Measurements from ENCODE around the gene NFAM1. TPM values are rescaled to one million over a fixed set of nuclear protein-coding genes. Genes with fewer than 3 reads are reported as not detected.

NFAM1 gene
- total RNA-seq, 1 donor from 2014 or later: not detected

DNA sequence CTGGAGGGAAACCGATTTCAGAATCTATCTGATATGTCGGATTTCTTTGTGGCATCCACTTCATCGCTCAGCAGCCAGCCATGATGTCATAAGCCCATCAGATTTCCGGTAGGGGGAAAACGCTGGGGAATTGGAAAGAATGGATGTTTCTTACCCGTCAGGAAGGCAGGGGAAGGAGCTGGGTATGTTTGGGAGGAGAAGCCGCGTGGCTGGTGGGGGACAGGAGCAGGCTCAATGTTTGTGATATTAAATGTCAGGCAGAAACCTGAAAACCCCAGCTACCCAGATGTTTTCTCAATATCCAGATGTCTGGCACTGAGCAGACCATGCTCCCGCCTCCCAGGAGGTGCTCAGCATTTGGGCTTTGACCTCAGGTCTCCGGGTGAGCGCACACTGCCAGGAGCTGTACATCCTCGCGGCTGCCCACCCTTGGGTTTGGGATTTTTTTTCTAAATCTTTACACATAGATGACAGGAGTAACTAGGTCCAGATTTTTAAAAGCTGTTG, 67.5 kb downstream of the NFAM1 start:
- H3K4me3 Mint-ChIP-seq (ENCODE audit: unreplicated experiment): peak overlapping the region; percentile 48
- TF ChIP-seq, protein P1, sequence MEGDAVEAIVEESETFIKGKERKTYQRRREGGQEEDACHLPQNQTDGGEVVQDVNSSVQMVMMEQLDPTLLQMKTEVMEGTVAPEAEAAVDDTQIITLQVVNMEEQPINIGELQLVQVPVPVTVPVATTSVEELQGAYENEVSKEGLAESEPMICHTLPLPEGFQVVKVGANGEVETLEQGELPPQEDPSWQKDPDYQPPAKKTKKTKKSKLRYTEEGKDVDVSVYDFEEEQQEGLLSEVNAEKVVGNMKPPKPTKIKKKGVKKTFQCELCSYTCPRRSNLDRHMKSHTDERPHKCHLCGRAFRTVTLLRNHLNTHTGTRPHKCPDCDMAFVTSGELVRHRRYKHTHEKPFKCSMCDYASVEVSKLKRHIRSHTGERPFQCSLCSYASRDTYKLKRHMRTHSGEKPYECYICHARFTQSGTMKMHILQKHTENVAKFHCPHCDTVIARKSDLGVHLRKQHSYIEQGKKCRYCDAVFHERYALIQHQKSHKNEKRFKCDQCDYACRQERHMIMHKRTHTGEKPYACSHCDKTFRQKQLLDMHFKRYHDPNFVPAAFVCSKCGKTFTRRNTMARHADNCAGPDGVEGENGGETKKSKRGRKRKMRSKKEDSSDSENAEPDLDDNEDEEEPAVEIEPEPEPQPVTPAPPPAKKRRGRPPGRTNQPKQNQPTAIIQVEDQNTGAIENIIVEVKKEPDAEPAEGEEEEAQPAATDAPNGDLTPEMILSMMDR (IDR thresholded peaks at IDR 0.05): no peak
- DNase-seq (ENCODE audit: extremely low spot score, unreplicated experiment): no peak
- H3K9me3 Mint-ChIP-seq (ENCODE audit: unreplicated experiment): no peaks in the 10 kb centered on the region
- H3K36me3 Mint-ChIP-seq (ENCODE audit: unreplicated experiment): no peaks in the 10 kb centered on the region
- H3K27me3 Mint-ChIP-seq (ENCODE audit: unreplicated experiment): peaks cover 37% of the 10 kb centered on the region
- peaks cover 35% of the 10 kb centered on the region for H3K4me1 Mint-ChIP-seq (ENCODE audit: unreplicated experiment)
- peak overlapping the region; percentile 83 for H3K27ac Mint-ChIP-seq (ENCODE audit: unreplicated experiment)

- TF ChIP-seq, protein P1 (IDR thresholded peaks at IDR 0.05): no peak
- no peak overlapping the region for H3K27ac Mint-ChIP-seq (ENCODE audit: unreplicated experiment)
- H3K36me3 Mint-ChIP-seq (ENCODE audit: unreplicated experiment): no peaks in the 10 kb centered on the region
- DNase-seq (ENCODE audit: extremely low spot score, unreplicated experiment): no peak
- peaks cover 35% of the 10 kb centered on the region for H3K27me3 Mint-ChIP-seq (ENCODE audit: unreplicated experiment)
- no peaks in the 10 kb centered on the region for H3K9me3 Mint-ChIP-seq (ENCODE audit: unreplicated experiment)
- H3K4me3 Mint-ChIP-seq (ENCODE audit: unreplicated experiment): no peak overlapping the region
- peaks cover 31% of the 10 kb centered on the region for H3K4me1 Mint-ChIP-seq (ENCODE audit: unreplicated experiment)
These were observed 68.3 kb downstream of the NFAM1 start for GRCh38 chr22:42363892-42364291.

DNA sequence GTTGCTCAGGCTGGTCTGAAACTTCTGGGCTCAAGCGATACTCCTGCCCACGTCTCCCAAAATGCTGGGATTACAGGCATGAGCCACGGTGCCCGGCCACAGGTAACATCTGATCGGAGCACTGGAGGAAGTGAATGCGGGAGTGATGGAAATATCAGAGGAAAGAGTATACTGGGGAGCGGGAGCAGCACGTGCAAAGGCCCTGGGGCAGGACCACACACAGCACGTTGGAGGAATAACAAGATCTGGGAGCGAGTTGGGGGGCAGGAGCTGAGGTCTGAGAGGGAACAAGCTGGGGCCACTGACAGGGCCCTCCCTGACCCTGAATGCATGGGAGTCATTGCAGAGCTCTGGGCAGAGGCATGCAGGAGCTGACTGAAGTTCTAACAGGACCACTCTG, 70.7 kb downstream of the NFAM1 start:
- TF ChIP-seq, protein P1 (IDR thresholded peaks at IDR 0.05): no peak
- Mint-ChIP-seq H3K4me1 (ENCODE audit: unreplicated experiment) (peaks cover 22% of the 10 kb centered on the region), H3K27me3 (ENCODE audit: unreplicated experiment) (peaks cover 27% of the 10 kb centered on the region), H3K27ac (ENCODE audit: unreplicated experiment) (no peak overlapping the region), H3K4me3 (ENCODE audit: unreplicated experiment) (no peak overlapping the region), H3K36me3 (ENCODE audit: unreplicated experiment) (no peaks in the 10 kb centered on the region), H3K9me3 (ENCODE audit: unreplicated experiment) (no peaks in the 10 kb centered on the region)
- no peak for DNase-seq (ENCODE audit: extremely low spot score, unreplicated experiment)

- Mint-ChIP-seq H3K27ac (ENCODE audit: unreplicated experiment) (no peak overlapping the region), H3K36me3 (ENCODE audit: unreplicated experiment) (no peaks in the 10 kb centered on the region), H3K4me3 (ENCODE audit: unreplicated experiment) (no peak overlapping the region), H3K27me3 (ENCODE audit: unreplicated experiment) (peaks cover 23% of the 10 kb centered on the region), H3K9me3 (ENCODE audit: unreplicated experiment) (no peaks in the 10 kb centered on the region), H3K4me1 (ENCODE audit: unreplicated experiment) (peaks cover 14% of the 10 kb centered on the region)
- no peak for DNase-seq (ENCODE audit: extremely low spot score, unreplicated experiment)
- TF ChIP-seq, protein P1 (IDR thresholded peaks at IDR 0.05): no peak
These were observed 71.9 kb downstream of the NFAM1 start for GRCh38 chr22:42360348-42360747.

GRCh38 chr22:42358643-42359558, 73.3 kb downstream of the NFAM1 start:
- H3K27ac Mint-ChIP-seq (ENCODE audit: unreplicated experiment): no peak overlapping the region
- H3K4me1 Mint-ChIP-seq (ENCODE audit: unreplicated experiment): peaks cover 6% of the 10 kb centered on the region
- TF ChIP-seq, protein P1 (IDR thresholded peaks at IDR 0.05): no peak
- DNase-seq (ENCODE audit: extremely low spot score, unreplicated experiment): no peak
- no peak overlapping the region for H3K4me3 Mint-ChIP-seq (ENCODE audit: unreplicated experiment)
- no peaks in the 10 kb centered on the region for H3K36me3 Mint-ChIP-seq (ENCODE audit: unreplicated experiment)
- peaks cover 19% of the 10 kb centered on the region for H3K27me3 Mint-ChIP-seq (ENCODE audit: unreplicated experiment)
- no peaks in the 10 kb centered on the region for H3K9me3 Mint-ChIP-seq (ENCODE audit: unreplicated experiment)
